A673 (cell line): ENCODE measurements around the gene FGF12. TPM values are rescaled to one million over a fixed set of nuclear protein-coding genes. Genes with fewer than 3 reads are reported as not detected.

Source experiments
- BruUV-seq: library from RNA; stranded (reverse); fragments of 400-500 nt; replicated peaks from 2 replicates; lab custom pipeline; 2021; lab: Mats Ljungman, UMichigan
- CTCF ChIA-PET: fragments of 300-600 bp; sonication (Branson Sonifier 250); formaldehyde crosslinking; loops from one replicate; lab custom pipeline; 2022; ENCODE audit warnings: antibody characterized with exemption; lab: Charles Lee
- POLR2A ChIA-PET: fragments of 300-600 bp; sonication (Branson Sonifier 250); formaldehyde crosslinking; loops from one replicate; lab custom pipeline; 2022; ENCODE audit warnings: antibody characterized with exemption; ENCODE audit not compliant: low non-redundant PET; lab: Charles Lee
- DNase-seq: peaks from one replicate; pipeline ENCODE4 v3.0.0-alpha.2; 2015; ENCODE audit warnings: low spot score
- H3K27ac ChIP-seq: fragments of 200-600 bp; sonication (generic); 2 replicates; pipeline ENCODE4 v1.5.1; 2016; ENCODE audit warnings: mixed run types, low read depth, mild to moderate bottlenecking, mixed read lengths, antibody characterized with exemption, low read length; ENCODE audit not compliant: poor library complexity, severe bottlenecking
- H3K27me3 ChIP-seq: fragments of 200-600 bp; sonication (generic); replicated peaks from 2 replicates; pipeline ENCODE4 v1.6.1; 2017; ENCODE audit warnings: mixed run types, low read depth, mild to moderate bottlenecking, mixed read lengths, antibody characterized with exemption, low read length; ENCODE audit not compliant: insufficient read depth, poor library complexity
- H3K36me3 ChIP-seq: fragments of 200-600 bp; sonication (generic); 2 replicates; pipeline ENCODE4 v1.6.1; 2016; ENCODE audit warnings: mixed run types, mild to moderate bottlenecking, mixed read lengths, antibody characterized with exemption, low read length; ENCODE audit not compliant: insufficient read depth, poor library complexity, severe bottlenecking
- H3K4me1 ChIP-seq: fragments of 200-600 bp; sonication (generic); 2 replicates; pipeline ENCODE4 v1.6.1; 2017; ENCODE audit warnings: mixed run types, mild to moderate bottlenecking, mixed read lengths, antibody characterized with exemption, low read length; ENCODE audit not compliant: insufficient read depth, poor library complexity, severe bottlenecking
- H3K4me3 ChIP-seq: fragments of 200-600 bp; sonication (generic); 2 replicates; pipeline ENCODE4 v1.5.1; 2016; ENCODE audit warnings: low read depth, mixed run types, mild to moderate bottlenecking, mixed read lengths, low read length; ENCODE audit not compliant: poor library complexity, severe bottlenecking
- H3K9me3 ChIP-seq: fragments of 200-600 bp; sonication (generic); 2 replicates; pipeline ENCODE4 v1.6.1; 2016; ENCODE audit warnings: mixed run types, low read depth, mild to moderate bottlenecking, mixed read lengths, antibody characterized with exemption, low read length; ENCODE audit not compliant: poor library complexity, severe bottlenecking
- CTCF ChIP-seq: fragments of 300-800, 200-600 bp; sonication (generic); conservative IDR thresholded peaks from 2 replicates; pipeline ENCODE4 v1.5.1; 2017; ENCODE audit warnings: low read depth, mild to moderate bottlenecking, antibody characterized with exemption, low read length, moderate library complexity, mixed read lengths
- EZH2 ChIP-seq: fragments of 200-600 bp; sonication (generic); IDR thresholded peaks from 2 replicates; pipeline ENCODE4 v1.6.1; 2017; ENCODE audit warnings: borderline replicate concordance, low read depth, mild to moderate bottlenecking, mixed read lengths, antibody characterized with exemption, low read length; ENCODE audit not compliant: poor library complexity, severe bottlenecking
- intact Hi-C: fragments of 100-400 bp; cut with micrococcal nuclease; formaldehyde crosslinking; loops from one replicate; pipeline ENCODE4 v1.10.0; 2022; ENCODE audit not compliant: unreplicated experiment
- total RNA-seq: library from RNA; stranded (reverse); gene quantifications from 2 replicates; pipeline ENCODE4 v1.2.3, GENCODE V29; 2021

FGF12 gene
- total RNA-seq, 1 experiment from 2014 or later, result 2.3 TPM

- TF ChIP-seq EZH2, result no peak
- TF ChIP-seq CTCF, result no peak
- no peak overlapping the region for H3K4me3 ChIP-seq
- DNase-seq, result no peak
- no peaks in the 10 kb centered on the region for H3K4me1 ChIP-seq
- no peaks in the 10 kb centered on the region for H3K27me3 ChIP-seq
- H3K9me3 ChIP-seq, result no peaks in the 10 kb centered on the region
- BruUV-seq, result no TSS peak
- ChIA-PET CTCF (no interaction called here), POLR2A (no interaction called here)
- H3K36me3 ChIP-seq, result no peaks in the 10 kb centered on the region
- intact Hi-C loops, result no loop called here
- H3K27ac ChIP-seq, result no peak overlapping the region
These were observed 10.2 kb upstream of the FGF12 start for GRCh38 chr3:192737506-192737905.

- intact Hi-C loops, result loop anchor here (2.0 kb wide), 1 partner anchor 20 kb away; no protein-coding TSS in a partner anchor
- Histone ChIP-seq H3K36me3 (no peaks in the 10 kb centered on the region), H3K4me3 (no peak overlapping the region)
These were observed 3.9 kb upstream of the FGF12 start for GRCh38 chr3:192731233-192731632.

GRCh38 chr3:192726385-192726784, 956 bp downstream of the FGF12 start:
- intact Hi-C loops, result no loop called here
- Histone ChIP-seq H3K9me3 (no peaks in the 10 kb centered on the region), H3K27ac (no peak overlapping the region), H3K27me3 (peaks cover 34% of the 10 kb centered on the region), H3K4me1 (peaks cover 7% of the 10 kb centered on the region), H3K4me3 (no peak overlapping the region), H3K36me3 (no peaks in the 10 kb centered on the region)
- TF ChIP-seq CTCF, result no peak
- TF ChIP-seq EZH2, result no peak
- CTCF ChIA-PET, result no interaction called here
- DNase-seq, result no peak
- no TSS peak for BruUV-seq
- POLR2A ChIA-PET, result no interaction called here

More at GRCh38 chr3:192731233-192731632, 3.9 kb upstream of the FGF12 start:
- CTCF ChIA-PET, result no interaction called here
- H3K4me1 ChIP-seq, result peaks cover 7% of the 10 kb centered on the region
- DNase-seq, result no peak
- TF ChIP-seq CTCF (no peak), EZH2 (no peak)
- H3K27ac ChIP-seq, result no peak overlapping the region
- no TSS peak for BruUV-seq
- POLR2A ChIA-PET, result no interaction called here
- H3K27me3 ChIP-seq, result peaks cover 16% of the 10 kb centered on the region
- H3K9me3 ChIP-seq, result no peaks in the 10 kb centered on the region
